Panc1 (cell line): ENCODE measurements around the gene RGPD5.
"Not testable (repeated sequence)": the region's sequence is repeated elsewhere in the genome, so short reads cannot be mapped to it uniquely, and the experiment has no call there.

Experiments
- POLR2AphosphoS5 ChIP-seq: IDR thresholded peaks from 2 replicates; pipeline ENCODE4 v1.6.1; 2012; ENCODE audit warnings: mild to moderate bottlenecking, low read depth, low read length, moderate library complexity
- SIN3A ChIP-seq: IDR thresholded peaks from 2 replicates; pipeline ENCODE4 v1.6.1; 2012; ENCODE audit warnings: low read depth, mild to moderate bottlenecking, low read length, moderate library complexity, borderline replicate concordance; ENCODE audit not compliant: insufficient read depth
- TF ChIP-seq, protein P1 (sequence below): fragments of 450-650 bp; IDR thresholded peaks from 2 replicates; pipeline ENCODE4 v1.5.1; 2017; ENCODE audit warnings: mild to moderate bottlenecking
- TF ChIP-seq, protein P2 (sequence below), 2 experiments: IDR thresholded peaks; 2 replicates each; pipeline ENCODE4 v1.6.1; 2011 to 2012; ENCODE audit warnings: low read depth in 2 of 2, control low read depth in 1 of 2, low read length in 1 of 2, mild to moderate bottlenecking in 1 of 2, moderate library complexity in 1 of 2; ENCODE audit not compliant: insufficient read depth in 1 of 2

GRCh38 chr2:109766074-109766473, 28.0 kb upstream of the RGPD5 start:
- TF ChIP-seq, protein P1, sequence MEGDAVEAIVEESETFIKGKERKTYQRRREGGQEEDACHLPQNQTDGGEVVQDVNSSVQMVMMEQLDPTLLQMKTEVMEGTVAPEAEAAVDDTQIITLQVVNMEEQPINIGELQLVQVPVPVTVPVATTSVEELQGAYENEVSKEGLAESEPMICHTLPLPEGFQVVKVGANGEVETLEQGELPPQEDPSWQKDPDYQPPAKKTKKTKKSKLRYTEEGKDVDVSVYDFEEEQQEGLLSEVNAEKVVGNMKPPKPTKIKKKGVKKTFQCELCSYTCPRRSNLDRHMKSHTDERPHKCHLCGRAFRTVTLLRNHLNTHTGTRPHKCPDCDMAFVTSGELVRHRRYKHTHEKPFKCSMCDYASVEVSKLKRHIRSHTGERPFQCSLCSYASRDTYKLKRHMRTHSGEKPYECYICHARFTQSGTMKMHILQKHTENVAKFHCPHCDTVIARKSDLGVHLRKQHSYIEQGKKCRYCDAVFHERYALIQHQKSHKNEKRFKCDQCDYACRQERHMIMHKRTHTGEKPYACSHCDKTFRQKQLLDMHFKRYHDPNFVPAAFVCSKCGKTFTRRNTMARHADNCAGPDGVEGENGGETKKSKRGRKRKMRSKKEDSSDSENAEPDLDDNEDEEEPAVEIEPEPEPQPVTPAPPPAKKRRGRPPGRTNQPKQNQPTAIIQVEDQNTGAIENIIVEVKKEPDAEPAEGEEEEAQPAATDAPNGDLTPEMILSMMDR = not testable (repeated sequence)
- TF ChIP-seq, protein P2, sequence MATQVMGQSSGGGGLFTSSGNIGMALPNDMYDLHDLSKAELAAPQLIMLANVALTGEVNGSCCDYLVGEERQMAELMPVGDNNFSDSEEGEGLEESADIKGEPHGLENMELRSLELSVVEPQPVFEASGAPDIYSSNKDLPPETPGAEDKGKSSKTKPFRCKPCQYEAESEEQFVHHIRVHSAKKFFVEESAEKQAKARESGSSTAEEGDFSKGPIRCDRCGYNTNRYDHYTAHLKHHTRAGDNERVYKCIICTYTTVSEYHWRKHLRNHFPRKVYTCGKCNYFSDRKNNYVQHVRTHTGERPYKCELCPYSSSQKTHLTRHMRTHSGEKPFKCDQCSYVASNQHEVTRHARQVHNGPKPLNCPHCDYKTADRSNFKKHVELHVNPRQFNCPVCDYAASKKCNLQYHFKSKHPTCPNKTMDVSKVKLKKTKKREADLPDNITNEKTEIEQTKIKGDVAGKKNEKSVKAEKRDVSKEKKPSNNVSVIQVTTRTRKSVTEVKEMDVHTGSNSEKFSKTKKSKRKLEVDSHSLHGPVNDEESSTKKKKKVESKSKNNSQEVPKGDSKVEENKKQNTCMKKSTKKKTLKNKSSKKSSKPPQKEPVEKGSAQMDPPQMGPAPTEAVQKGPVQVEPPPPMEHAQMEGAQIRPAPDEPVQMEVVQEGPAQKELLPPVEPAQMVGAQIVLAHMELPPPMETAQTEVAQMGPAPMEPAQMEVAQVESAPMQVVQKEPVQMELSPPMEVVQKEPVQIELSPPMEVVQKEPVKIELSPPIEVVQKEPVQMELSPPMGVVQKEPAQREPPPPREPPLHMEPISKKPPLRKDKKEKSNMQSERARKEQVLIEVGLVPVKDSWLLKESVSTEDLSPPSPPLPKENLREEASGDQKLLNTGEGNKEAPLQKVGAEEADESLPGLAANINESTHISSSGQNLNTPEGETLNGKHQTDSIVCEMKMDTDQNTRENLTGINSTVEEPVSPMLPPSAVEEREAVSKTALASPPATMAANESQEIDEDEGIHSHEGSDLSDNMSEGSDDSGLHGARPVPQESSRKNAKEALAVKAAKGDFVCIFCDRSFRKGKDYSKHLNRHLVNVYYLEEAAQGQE (IDR thresholded peaks at IDR 0.05; ENCODE audit: insufficient read depth in 1 of 2, low read depth in 2 of 2, low read length in 1 of 2) = not testable (repeated sequence)
- TF ChIP-seq POLR2AphosphoS5, SIN3A: not testable (repeated sequence)
